Peyer's patch (tissue), 4 donors: Measurements from ENCODE around the gene MBD3.

Experiments
- POLR2A ChIP-seq, 2 donors: fragments of 450-650 bp; IDR thresholded peaks; one replicate each; pipeline ENCODE4 v1.5.1; 2017; ENCODE audit warnings: antibody characterized with exemption in 2 of 2, mild to moderate bottlenecking in 2 of 2, moderate library complexity in 2 of 2
- TF ChIP-seq, protein P1 (sequence below), 6 experiments: fragments of 450-650 bp in 4 of 6; fragments of 200-600 bp in 2 of 6; sonication (generic) in 1 of 6; IDR thresholded peaks; one replicate each; pipeline ENCODE4 v1.5.1; 2017 to 2019; ENCODE audit warnings: antibody characterized with exemption in 6 of 6, mild to moderate bottlenecking in 3 of 6, moderate library complexity in 1 of 6

DNA sequence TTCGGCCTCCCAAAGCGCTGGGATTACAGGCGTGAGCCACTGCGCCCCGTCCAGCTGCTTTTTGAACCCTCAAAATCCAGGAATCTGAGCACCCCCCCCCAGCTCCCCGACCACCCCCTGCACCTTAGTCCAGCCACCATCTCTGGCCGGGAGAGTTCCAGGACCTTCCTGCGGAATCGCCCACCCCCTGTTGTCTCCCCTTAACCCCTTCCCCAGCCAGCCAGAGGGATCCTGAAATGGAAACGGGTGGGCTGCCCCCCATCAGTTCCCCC is 772 bp upstream of the MBD3 start:
- TF ChIP-seq, protein P1, sequence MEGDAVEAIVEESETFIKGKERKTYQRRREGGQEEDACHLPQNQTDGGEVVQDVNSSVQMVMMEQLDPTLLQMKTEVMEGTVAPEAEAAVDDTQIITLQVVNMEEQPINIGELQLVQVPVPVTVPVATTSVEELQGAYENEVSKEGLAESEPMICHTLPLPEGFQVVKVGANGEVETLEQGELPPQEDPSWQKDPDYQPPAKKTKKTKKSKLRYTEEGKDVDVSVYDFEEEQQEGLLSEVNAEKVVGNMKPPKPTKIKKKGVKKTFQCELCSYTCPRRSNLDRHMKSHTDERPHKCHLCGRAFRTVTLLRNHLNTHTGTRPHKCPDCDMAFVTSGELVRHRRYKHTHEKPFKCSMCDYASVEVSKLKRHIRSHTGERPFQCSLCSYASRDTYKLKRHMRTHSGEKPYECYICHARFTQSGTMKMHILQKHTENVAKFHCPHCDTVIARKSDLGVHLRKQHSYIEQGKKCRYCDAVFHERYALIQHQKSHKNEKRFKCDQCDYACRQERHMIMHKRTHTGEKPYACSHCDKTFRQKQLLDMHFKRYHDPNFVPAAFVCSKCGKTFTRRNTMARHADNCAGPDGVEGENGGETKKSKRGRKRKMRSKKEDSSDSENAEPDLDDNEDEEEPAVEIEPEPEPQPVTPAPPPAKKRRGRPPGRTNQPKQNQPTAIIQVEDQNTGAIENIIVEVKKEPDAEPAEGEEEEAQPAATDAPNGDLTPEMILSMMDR (IDR thresholded peaks at IDR 0.05) = no peak
- TF ChIP-seq POLR2A (IDR thresholded peaks at IDR 0.05) = no peak
